ENCODE measurements around the gene ACSM6. TPM values are rescaled to one million over a fixed set of nuclear protein-coding genes. Genes with fewer than 3 reads are reported as not detected.

Gene ACSM6
- total and polyA plus RNA-seq, 2 of the 8 experiments (the other 6 are each of a cell fraction or from before 2014, with no cell fraction given) = 0.33 TPM; not detected in 1

GRCh38 chr10:95264227-95265051, 70.4 kb downstream of the ACSM6 start:
- peaks cover 5% of the 10 kb centered on the region; the same call in 1 of the 2 replicates for H3K79me1 ChIP-seq (ENCODE audit: low read depth, low read length)
- H3K9ac ChIP-seq (replicated peaks in 1 of 4; ENCODE audit: extremely low read depth in 1 of 4, low read depth in 3 of 4, low read length in 3 of 4) = peak overlapping the region in 1 of 4 experiments; percentile 6; a peak in 2 of 7 replicates
- H3K4me2 ChIP-seq (ENCODE audit: insufficient read depth in 1 of 2, low read depth in 2 of 2, low read length in 2 of 2) = peak overlapping the region; percentile 59 to 69
- CTCF ChIA-PET (ENCODE audit: partially characterized antibody) = interaction anchor here (0.7 to 7.3 kb wide), 8 partner anchors 7 to 111 kb away, joined by 3 to 52 read pairs (median 5); no protein-coding TSS in a partner anchor
- DNase-seq (ENCODE audit: low read depth in 1 of 2, low spot score in 2 of 2) (peak; percentile 52 to 57), FAIRE-seq (peak; percentile 92)
- peak overlapping the region; percentile 97 for H2BK12ac ChIP-seq (ENCODE audit: low read depth, low read length)
- H2AFZ ChIP-seq (ENCODE audit: low read length) = no peak overlapping the region
- no peaks in the 10 kb centered on the region for H3K27me3 ChIP-seq (replicated peaks in 1 of 4; ENCODE audit: control insufficient read depth in 3 of 4, extremely low read depth in 1 of 4, insufficient read depth in 3 of 4, low read length in 3 of 4)
- 36% methylated on average over 6 of the region's 6 CpGs; no CpG with 5 or more reads in 1 of the 2 experiments for WGBS, 2 experiments (ENCODE audit: extremely low coverage in 1 of 2, insufficient coverage in 1 of 2, insufficient read length in 1 of 2, insufficient replicate concordance in 2 of 2, low coverage in 1 of 2, low lambda C conversion rate in 2 of 2, missing lambda C conversion rate in 1 of 2)
- H2BK15ac ChIP-seq (ENCODE audit: low read length) = no peak overlapping the region
- H3K9me3 ChIP-seq (ENCODE audit: insufficient read depth in 2 of 2, low read depth in 1 of 2, low read length in 1 of 2) = no peaks in the 10 kb centered on the region
- H2BK5ac ChIP-seq (ENCODE audit: low read depth, low read length) = peak overlapping the region; percentile 94; the same call in 1 of the 2 replicates
- H3K4ac ChIP-seq (replicated peaks; ENCODE audit: insufficient read length, low read depth, low read length) = peak overlapping the region; percentile 70
- H3K4me3 ChIP-seq (ENCODE audit: extremely low read depth in 1 of 4, insufficient read depth in 2 of 4, low read depth in 3 of 4, low read length in 4 of 4) = peak overlapping the region in 1 of 4 experiments; percentile 33; a peak in 3 of 8 replicates
- H4K8ac ChIP-seq (ENCODE audit: extremely low read depth, insufficient read depth, low read length) = no peak overlapping the region; the same call in 1 of the 2 replicates
- peak overlapping the region; percentile 93 for H3K18ac ChIP-seq (ENCODE audit: extremely low read depth, low read length)
- no peaks in the 10 kb centered on the region for H3K23me2 ChIP-seq (ENCODE audit: low read depth, low read length)
- H2BK120ac ChIP-seq (replicated peaks; ENCODE audit: low read depth, low read length) = peak overlapping the region; percentile 47
- H3K56ac ChIP-seq (replicated peaks; ENCODE audit: insufficient read length, low read depth, low read length) = no peak overlapping the region
- H2BK20ac ChIP-seq (ENCODE audit: low read length) = peak overlapping the region; percentile 98
- peak overlapping the region; percentile 69 for H3K27ac ChIP-seq (ENCODE audit: low read depth, low read length)
- H3K4me1 ChIP-seq (replicated peaks in 1 of 4; ENCODE audit: control insufficient read depth in 3 of 4, insufficient read depth in 4 of 4, low read length in 3 of 4) = peaks cover 6 to 31% (median 15%) of the 10 kb centered on the region in 4 experiments
- H3K36me3 ChIP-seq (ENCODE audit: control insufficient read depth in 2 of 4, insufficient read depth in 4 of 4, low read length in 3 of 4) = peaks cover 7 to 79% (median 23%) of the 10 kb centered on the region in 4 experiments; a peak in 7 of 8 replicates
- no peak overlapping the region for H3K14ac ChIP-seq (ENCODE audit: insufficient read length)
- peak overlapping the region; percentile 81 for H4K91ac ChIP-seq (replicated peaks; ENCODE audit: insufficient read length, low read length)
- H4K20me1 ChIP-seq (replicated peaks in 1 of 2; ENCODE audit: control insufficient read depth in 1 of 2, insufficient read depth in 2 of 2, low read length in 2 of 2) = no peaks in the 10 kb centered on the region
- H3K79me2 ChIP-seq (ENCODE audit: control insufficient read depth in 1 of 2, insufficient read depth in 2 of 2, low read length in 2 of 2) = peaks cover 0 to 5% of the 10 kb centered on the region in 2 experiments; a peak in 1 of 4 replicates
- no peak overlapping the region for H3K23ac ChIP-seq (ENCODE audit: insufficient read length)
- peak overlapping the region; percentile 30 for H4K5ac ChIP-seq (ENCODE audit: insufficient read length, low read depth, low read length)
- peak overlapping the region; percentile 91 for H2AK5ac ChIP-seq (ENCODE audit: low read depth, low read length)
- POLR2A ChIA-PET (ENCODE audit: partially characterized antibody) = interaction anchor here (0.8 to 2.6 kb wide), 7 partner anchors 10 to 99 kb away, joined by 4 to 17 read pairs (median 6); no protein-coding TSS in a partner anchor
- TF ChIP-seq CTBP2 (IDR thresholded peaks at IDR 0.05; ENCODE audit: borderline replicate concordance, insufficient read depth, insufficient read length, low read length) (peak; percentile 31), SAP30 (IDR thresholded peaks at IDR 0.05; ENCODE audit: insufficient read depth, insufficient replicate concordance, low read length) (no peak), TBP (IDR thresholded peaks at IDR 0.05; ENCODE audit: low read depth, low read length) (no peak; the same call in 1 of the 2 replicates)

All from H1 (cell line).